ENCODE measurements around the gene MEGF6.

The MEGF6 gene

DNA sequence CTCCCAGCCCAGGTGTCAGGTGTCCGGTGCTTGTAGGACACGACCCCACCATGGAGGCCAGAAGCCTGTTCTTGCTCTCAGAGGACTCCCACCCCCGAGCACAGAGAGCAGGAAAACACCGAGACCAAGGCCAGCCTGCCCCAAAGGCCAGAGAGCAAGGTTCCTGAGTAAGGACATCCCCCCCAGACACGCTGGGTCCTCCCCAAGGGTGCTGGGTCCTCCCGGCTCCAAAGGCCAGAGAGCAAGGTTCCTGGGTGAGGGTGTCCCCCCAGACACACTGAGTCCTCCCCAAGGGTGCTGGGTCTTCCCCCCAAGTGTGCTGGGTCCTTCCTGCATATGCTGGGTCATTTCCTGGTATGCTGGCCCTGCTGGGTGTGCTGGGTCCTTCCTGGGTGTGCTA lies 40.0 kb downstream of the MEGF6 start:
- DNase-seq, result no peak

DNA sequence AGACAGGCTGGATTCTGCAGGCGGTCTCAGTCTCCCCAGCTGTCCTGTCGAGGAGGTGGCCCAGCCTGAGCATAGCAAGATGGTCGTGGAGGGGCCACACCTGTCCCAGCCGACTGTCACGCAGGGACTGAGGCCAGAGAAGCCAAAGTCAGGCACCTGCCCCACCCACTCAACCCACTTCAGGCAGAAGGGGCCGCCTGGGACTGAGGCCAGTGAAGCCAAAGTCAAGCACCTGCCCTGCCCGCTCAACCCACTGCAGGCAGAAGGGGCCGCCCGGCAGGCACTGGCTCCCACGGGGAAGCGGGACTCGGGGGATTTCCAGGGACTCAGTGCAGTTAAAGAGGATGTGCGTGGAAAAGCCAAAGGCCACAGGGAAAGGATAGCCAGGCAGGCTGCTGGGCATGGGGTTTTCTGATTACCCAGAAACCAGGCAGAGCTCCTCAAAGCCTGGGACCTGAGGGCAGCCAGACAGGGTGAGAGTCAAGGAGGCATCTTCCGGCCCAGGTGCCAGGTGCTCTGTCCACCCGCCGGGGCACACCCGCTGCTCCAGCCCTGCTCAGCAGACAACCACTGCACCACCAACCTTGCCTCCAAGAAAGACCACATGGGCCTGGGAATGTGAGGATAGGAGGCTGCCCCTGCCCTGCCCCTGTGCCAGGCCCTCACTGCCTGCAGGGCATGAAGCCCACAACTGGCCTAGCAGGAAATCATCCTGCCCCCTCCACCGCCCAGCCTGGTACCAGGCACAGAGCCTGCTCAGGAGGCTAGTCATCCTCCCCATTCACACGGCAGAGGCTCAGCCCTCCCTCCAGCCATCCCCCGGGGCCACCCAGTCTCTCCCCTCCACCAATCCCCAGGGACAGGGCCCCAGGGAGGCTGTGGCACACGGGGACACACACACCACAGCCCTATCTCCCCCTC lies 41.0 kb downstream of the MEGF6 start:
- peak; percentile 87 for DNase-seq

DNA sequence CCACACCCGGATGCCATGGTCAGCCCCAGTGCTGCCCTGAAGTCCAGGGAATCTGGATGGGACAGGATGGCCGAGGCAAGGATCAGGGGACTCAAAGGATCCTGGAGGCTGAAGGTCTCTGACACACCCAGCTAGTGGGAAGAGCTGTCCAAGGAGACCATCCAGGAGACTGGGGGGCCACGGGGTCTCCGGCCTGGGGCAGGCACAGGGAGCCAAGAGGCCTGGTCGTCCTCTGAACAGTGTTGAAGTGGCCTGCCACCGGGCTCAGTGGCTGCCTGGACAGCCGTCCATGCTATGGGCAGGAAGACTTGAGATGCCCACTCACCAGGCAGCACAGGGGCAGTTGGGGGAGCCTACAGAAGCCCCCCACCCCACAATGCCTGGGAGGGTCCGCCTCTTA lies 41.9 kb downstream of the MEGF6 start:
- no peak for DNase-seq

DNA sequence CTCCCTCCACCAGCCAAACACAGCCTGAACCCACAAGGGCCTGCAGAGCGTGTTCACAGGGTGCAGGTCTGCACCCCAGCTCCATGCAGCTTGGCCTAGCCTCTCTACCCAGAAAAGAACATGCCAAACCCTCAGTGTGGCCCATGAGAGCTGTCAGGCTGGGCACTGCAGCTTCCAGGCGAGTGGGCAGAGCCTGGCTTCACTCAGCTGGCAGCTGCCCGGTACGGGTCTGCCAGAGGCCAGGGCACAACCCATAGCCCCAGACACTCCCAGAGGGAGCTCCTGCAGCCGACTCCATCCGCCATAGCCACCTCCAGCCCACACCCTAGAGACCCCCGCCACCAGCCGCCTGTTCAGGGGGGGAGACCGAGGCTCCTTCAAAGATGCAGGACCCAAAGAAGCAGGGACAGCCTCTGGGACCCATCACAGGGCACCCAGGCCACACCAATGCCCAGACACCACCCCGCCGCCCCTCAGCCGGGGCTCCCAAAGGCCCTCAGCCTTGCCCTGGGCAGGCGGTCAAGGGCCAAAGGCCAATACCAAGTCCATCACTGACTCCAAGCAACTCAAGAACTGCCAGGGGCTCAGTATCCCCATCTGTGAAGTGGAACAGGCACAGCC lies 42.4 kb downstream of the MEGF6 start:
- no peak for DNase-seq

DNA sequence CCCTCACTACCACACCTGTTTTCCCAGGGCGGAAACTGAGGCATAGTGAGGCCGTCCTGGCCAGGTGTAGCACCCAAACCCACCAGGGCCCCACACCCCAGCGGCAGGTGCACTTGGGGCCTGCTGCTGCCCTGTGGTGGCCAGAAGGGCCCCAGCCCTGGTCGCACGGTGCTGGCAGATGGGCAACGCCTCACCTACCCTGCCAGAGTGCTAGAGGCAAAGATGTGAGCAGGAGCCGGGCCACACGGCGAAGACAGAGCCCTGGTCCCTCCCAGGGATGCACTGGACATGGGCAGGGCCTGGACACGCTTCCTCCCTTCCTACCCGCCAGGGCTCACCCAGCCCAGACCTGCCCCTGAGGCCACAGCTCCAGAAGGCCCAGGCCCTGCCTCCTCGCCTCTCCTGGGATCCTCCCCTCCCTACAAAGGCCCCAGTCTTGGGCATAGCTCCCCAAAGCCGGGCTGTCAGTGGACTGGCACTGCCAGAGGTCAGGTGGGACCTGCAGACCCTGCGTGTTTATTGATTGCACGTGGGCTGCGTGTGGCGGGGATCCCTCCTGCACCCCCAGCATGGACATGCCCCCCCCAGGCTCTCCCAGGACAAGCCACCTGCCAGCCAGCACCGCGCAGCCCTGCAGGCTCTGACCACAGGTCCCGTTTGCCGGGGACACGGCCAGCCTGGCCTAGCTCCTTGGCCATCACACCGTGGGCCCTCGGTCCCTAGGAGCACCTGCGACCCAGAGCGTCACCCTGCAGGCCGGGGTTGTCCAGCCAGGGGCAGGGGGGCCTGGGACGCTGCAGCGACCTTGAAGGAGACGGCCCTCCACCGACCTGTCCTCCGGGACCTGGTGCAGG lies 44.1 kb downstream of the MEGF6 start:
- no peak for DNase-seq

DNA sequence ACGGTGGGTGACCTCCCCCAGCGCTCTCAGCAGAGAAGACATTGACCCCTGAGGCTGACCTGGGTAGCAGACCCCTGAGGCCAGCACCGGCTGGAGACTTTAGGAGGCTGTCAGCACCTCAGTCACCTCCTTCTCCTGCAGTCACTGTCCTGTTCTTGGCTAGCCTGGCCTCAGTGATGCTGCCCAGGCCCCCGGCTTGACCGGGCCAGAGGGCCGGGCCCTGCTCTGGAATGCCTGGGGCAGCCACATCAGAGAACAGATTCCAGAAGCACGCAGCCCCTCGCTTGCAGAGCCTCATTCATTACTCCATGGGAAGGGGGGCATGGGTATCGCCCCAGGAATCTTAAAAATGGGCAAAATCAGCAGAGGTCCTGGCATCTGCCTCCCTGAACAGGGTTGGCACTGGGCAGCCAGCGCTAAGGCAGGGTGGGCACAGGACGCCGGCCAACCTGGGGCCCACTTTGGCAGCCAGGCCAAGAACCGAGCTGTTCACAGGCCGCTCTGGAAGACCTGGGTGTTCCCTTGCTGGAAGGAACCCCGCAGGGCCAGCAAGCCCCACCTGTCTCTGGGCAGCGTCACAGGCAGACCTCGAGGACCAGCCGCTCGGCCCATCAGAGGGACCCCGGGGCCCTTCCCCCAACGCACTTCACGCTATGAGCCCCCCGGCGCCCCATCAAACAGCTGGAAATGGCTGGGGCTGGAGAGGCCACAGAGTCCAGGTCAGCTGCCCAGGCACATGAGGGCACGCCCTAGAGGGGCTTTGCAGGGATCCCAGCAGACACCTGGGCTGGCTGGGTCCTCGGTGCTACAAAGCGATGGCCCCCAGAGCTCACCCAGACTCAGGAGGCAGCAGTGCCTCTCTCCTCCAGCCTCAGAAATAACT lies 45.1 kb downstream of the MEGF6 start:
- no peak for DNase-seq

DNA sequence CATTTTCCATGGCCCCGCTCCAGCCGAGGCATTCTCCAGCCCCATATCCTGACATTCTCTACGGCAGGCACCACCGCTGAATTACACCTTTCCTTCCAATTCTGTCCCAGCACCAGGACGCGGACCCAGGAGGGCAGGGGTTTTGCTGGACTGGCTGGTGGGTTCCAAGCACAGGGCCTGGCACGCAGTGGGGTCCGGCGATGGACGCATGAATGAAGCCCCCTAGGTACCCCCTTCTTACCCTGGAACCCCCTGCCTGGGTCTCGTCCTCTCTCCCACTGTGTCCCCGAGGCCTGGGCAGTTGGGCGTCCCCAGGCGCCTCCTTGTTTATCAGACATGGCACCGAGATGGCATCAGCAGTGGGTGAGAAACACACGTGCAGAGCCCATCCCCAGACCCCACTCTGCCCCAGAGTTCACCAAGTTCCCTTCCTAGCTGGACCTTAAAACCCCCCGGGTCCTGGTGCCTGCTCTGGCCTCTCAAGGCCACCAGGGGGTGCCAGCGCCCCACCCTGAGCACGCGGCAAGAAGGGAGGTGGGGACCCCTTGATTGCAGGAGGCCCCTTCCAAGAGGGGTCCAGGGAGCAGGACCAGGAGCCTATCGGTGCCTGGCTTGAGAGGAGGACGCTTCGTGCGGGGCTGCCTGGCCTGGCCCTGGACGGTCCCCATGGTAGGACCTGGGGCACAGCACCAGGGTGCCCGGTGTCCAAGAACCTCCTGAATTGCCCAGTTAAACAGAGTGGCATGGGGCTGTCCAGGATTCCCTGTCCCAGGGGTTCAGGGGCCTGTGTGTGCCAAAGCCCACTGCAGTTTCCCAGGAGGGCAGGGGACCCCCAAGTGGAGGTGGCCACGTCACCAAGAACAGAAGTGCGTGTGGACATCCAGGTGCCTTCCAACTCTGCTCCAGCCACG lies 46.1 kb downstream of the MEGF6 start:
- peak; percentile 49 for DNase-seq

DNA sequence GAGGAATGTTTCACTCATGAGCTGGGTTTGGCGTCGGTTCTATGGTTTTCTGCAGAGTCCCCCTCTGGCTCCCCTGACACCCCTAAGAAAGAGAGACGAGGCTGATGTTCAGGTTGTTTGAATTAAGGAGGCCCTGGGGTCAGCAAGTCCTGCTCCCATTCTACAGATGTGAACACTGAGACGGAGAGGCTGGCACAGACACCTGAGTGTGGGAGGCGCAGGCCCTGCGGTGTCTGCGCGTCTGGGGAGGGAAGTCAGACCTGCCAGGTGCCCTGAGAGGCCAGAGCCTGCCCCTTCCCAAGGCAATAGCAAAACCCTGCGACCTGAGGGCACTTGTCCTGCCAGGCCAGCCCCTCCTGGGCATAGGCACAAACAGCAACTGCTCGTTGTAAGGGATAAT lies 47.7 kb downstream of the MEGF6 start:
- peak; percentile 55 for DNase-seq

DNA sequence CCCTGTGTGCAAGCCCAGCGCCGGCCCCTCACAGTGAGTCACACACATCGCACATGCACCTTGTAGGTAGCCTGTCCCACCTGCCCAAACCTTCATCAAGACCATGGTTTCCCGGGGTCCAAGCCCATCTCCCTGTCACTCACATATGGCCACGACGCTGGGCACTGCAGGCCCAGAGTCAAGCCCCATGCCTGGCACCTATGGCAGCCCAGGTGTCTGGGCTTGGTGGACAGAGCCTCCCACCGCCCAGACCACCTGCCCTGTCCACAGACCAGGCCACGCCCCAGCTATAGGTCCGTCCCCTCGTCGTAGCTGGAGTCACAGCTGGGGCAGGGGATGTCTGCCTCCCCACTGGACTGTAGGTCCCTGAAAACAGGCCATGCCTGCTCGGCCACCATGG lies 48.2 kb downstream of the MEGF6 start:
- no peak for DNase-seq

DNA sequence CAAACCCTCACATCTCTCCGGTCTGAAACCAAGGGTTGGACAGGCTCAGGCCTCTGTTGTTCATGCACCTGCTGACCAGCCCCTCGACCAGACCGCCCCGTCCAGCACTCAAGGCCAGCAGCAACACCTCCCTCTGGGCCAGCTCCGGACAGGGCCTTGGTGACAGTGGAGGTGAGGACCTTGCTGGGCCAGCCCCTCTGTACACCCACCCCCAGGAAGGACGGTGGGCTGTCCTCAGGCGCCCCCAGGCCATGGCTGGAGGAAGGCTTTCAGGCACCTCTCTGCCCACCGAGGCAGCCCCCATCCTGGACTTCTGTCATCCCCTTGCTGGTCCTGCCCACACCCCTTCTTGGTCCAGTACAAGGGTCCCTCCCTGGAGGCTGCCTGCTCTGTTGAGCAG lies 48.6 kb downstream of the MEGF6 start:
- no peak for DNase-seq

DNA sequence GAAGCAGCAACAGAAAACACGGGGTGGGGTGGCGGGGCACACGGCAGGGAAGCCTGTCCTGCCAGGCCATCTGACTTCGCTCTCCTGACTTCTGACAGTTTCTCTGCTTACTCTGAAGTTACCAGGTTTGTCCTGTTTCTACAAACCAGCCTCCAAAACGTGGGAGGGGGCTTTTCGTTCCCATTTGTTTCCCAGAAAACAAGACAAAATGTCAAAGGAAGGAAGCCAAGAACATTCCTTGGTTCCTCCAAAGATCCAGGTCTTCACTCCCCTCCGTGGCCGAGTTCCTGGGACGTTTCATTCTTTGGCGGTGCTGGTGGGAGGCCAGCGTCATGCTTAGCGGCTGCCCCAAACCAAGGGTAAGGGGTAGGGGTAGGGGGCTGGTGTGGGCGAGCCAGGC lies 49.6 kb downstream of the MEGF6 start:
- DNase-seq, result no peak

DNA sequence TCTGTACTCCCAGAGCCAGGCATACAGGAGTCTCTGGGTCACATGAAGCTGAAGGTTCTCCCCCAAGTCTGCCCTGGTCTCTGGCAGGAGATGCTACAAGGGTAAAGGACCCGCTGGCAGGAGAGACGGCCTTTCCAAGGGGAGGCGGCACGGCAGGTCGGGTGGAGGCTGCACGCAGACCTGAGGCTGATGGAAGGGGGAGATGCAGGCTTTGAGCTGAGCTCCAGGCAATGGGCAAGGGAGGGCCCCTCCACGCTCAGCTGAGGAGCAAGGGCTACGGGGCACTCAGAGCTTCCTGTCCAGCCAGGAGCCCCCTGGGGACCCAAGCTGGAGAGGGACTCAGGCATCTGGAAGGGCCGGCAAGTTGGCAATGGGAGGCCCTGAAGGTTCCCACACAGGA lies 50.3 kb downstream of the MEGF6 start:
- no peak for DNase-seq

DNA sequence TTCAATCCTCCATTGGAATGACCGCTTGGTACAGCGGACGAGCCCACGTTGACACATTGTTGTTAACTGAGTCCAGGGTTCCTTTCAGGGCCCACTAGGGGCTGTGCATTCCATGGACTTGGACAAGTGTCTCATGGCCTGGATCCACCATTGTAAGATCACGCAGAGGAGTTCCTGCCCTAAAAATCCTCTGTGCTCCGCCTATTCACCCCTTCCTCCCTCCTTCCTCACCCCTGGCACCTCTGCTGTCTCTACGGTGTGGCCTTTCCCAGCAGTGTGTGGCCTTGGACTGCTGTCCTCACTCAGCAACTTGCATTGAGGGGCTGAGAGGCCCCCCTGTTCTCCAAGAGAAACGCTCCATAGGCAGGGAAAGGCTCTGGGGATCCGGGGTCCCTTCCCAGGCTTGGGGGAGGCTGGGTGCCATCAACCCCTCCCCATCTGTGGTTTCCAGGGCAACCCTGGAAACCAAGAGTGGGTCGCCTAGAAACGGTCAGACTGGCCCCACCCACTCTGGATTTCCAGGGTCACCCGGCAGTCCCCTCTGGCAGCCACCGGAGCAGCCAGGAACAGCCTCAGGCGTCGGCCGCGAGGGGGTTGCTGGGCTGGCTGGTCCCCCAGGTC lies 50.9 kb downstream of the MEGF6 start:
- no peak for DNase-seq

DNA sequence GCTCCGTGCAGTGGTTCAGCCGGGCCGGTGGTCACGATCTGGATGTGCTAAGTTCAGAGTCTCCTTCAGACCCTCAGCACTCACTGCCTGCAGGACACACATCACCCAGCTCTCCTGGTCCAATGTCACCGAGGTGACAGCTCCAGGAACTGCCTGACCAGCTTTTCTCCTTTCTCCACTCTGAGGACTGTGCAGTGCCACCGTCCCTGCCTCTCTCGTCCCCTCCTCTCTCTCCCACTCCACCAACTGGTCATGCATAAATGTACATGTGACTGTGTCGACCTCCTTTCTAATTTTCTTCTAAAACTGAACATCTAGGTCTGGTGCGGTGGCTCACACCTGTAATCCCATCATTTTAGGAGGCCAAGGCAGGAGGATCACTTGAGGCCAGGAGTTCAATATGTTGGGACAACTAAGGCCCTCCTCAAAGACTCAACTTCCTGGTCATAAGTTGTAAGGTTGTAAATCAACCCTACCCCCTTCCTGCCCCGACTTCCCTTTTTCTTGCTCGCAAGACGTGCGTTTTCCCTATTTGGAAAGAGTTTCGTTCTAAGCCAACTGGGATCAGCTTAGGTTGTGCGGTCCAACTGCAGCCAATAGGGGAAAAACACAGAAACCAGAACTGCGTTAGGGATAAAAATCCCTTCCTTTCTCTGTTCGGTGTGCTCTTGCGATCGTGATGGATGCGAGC lies 53.1 kb downstream of the MEGF6 start:
- DNase-seq, result no peak

DNA sequence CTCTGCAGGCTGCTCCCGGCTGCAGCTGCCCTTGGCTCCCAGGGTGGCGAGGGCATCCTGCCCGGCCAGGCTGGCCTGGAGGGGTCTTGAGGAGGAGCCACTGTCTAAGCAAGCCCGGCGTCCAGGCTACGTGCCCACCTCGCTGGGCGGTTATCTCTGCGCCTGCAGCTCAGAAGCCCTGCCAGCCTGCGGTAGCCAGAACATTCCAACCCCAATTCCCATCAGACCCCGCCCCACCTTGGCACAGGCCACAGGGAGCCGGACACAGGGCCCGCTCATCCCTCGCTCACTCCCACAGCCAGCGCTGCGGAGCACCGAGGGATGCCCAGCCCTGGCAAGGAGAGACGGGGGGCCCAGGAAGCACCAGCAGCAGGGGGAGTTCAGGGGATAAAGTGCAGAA lies 53.9 kb downstream of the MEGF6 start:
- no peak for DNase-seq

DNA sequence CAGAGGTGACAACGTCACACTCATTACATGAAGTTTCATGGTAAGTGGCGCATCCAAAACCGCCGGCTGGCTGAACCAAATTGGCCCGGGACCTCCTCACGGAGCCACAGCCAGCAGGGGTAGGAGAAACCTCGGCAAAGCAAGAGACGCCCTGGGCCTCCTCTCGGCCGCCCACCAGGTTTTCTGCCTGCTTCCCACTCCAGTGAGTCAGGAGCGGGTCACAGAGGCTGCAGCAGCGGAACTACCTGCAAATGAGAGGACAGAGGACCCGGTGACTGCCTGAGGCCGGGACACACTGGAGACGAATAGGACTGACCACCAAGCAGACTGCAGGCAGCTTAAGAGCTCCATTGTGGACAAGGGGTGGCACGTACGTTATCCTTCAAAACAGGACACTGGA lies 55.0 kb downstream of the MEGF6 start:
- no peak for DNase-seq

DNA sequence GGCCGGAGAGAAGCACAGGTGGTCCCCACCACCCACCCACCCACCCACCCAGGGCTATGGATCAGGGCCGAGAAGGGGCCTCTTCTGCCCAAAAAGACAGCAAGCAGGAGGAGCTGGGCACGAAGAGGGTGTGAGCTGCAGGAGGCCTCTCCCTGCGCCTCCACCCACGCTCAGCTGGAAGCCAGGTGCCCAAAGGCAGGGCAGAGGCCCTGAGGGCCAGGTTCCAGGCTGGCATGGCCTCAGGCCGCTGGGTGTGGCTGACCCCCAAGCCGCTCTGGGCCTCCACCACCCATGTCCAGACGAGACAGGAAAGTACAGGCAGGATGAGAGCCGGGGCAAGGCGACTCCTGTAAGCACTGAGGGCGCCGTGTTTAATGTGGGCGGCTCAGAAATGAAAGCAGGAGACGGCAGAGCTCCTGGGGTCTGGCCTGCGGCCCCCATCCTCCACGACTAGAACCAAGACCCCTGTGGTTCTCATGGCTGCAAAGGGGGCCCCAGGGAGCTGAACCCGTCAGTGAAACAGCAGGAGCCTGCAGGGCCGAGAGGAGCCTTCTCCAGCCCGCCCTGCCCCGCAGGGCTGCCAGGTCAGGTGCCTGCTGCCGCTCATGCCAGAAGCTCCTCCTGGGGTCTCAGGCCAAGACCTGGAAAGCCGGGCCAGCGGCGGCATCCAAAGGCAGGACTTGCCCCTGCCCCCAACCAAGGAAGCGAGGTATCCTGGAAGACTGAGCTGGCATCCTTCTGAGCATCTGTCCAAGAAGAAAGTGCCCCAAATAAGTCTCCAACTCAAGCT lies 56.0 kb downstream of the MEGF6 start:
- no peak for DNase-seq

DNA sequence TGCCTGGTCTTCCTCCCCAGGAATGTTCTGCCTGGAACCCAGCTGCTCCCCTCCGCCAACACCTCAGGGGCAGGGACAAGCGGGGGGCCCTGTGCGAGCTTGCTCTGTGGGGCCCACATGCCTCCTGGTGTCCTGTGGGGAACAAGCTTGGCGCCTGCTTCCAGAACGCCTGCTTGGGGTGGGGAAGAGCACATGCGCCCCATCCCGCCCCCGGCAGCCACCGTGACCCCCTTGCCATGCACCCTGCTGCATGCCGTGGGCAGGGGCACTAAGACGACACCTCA lies 57.4 kb downstream of the MEGF6 start:
- DNase-seq, result no peak

DNA sequence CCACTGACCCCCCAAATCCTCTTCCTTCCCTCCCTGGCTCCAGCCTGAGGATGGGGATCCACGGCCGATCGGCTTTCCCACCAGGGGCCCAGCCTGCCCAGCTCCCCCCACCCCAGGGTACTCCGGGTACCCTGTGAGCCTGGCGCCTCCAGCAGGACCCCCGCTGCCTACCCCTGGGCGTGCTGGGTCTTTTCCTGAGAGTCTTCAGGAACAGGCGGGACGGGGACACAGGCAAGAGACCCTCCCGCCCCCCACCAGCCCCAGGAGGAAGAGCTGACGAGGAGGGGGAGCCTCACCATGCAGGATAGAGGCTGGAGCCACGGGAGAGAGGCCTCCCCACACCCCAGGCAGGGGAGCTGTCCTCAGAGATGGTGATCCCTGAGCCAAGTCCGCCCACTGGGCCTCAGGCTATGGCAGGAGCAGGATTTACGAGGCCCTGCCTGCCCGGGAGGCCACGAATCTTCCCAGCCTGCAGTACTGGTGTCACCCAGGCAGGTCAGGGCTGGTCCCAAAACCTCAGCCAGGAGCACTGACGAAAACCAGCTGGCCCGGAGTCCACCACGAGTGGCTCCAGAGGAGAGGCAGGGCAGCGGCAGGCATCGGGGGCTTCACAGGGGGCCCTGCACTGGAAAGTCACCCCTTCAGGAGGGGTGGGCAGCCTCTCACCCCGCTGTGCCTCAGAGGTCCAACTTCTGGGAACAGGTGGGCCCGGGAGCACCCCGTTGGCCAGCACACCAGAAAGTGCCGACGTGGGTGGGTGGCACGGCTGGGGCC lies 58.0 kb downstream of the MEGF6 start:
- DNase-seq, result no peak

All from RPMI8226 (cell line).